SK-N-SH (cell line): ENCODE results near the gene TRIM14. TPM values are rescaled to one million over a fixed set of nuclear protein-coding genes. Genes with fewer than 3 reads are reported as not detected.

ENCODE experiments used
- CTCF ChIA-PET: fragments of 300-600, 350-600 bp; formaldehyde crosslinking; extraction: SDS; loops from one replicate; lab custom pipeline; 2021; lab: Yijun Ruan, JAX
- POLR2A ChIA-PET: fragments of 350-600 bp; sonication (Branson Sonifier 250); formaldehyde crosslinking; extraction: SDS; loops from one replicate; lab custom pipeline; 2020; ENCODE audit warnings: antibody characterized with exemption, inconsistent platforms; lab: Yijun Ruan, JAX
- DNase-seq: peaks from one replicate; pipeline ENCODE4 v3.0.0; 2012
- H2AFZ ChIP-seq: fragments of 200-600 bp; sonication (generic); 2 replicates; pipeline ENCODE4 v1.8.1; 2016; ENCODE audit warnings: antibody characterized with exemption, mild to moderate bottlenecking, low read depth
- H3F3A ChIP-seq: fragments of 200-600 bp; sonication (generic); replicated peaks from 2 replicates; pipeline ENCODE3; 2016; ENCODE audit warnings: antibody characterized with exemption, mild to moderate bottlenecking; ENCODE audit not compliant: insufficient read depth
- H3K27ac ChIP-seq, 2 experiments: fragments of 200-500 bp in 1 of 2; fragments of 200-600 bp in 1 of 2; sonication (Bioruptor generic) in 1 of 2; sonication (generic), shearing (Covaris generic) in 1 of 2; 2 replicates each; pipeline versions ENCODE4 v1.5.1 to v1.6.1; 2014 to 2016; ENCODE audit warnings: low read depth in 2 of 2, inconsistent platforms in 1 of 2, low read length in 1 of 2, mild to moderate bottlenecking in 1 of 2, mixed read lengths in 1 of 2
- H3K27me3 ChIP-seq: fragments of 200-600 bp; sonication (generic), shearing (Covaris generic); 2 replicates; pipeline ENCODE4 v1.6.1; 2016; ENCODE audit warnings: mixed run types; ENCODE audit not compliant: insufficient read depth
- H3K36me3 ChIP-seq, 2 experiments: fragments of 200-500 bp in 1 of 2; fragments of 200-600 bp in 1 of 2; sonication (Bioruptor generic) in 1 of 2; sonication (generic) in 1 of 2; replicated peaks in 1 of 2; 2 replicates each; pipeline versions ENCODE3 to v1.5.1; 2014 to 2016; ENCODE audit warnings: low read length in 1 of 2, mild to moderate bottlenecking in 1 of 2; ENCODE audit not compliant: insufficient read depth in 2 of 2, control insufficient read depth in 1 of 2
- H3K4me1 ChIP-seq, 2 experiments: fragments of 200-500 bp in 1 of 2; fragments of 200-600 bp in 1 of 2; sonication (Bioruptor generic) in 1 of 2; sonication (generic), shearing (Covaris generic) in 1 of 2; 2 replicates each; pipeline versions ENCODE4 v1.5.1 to v1.6.1; 2014 to 2016; ENCODE audit warnings: low read depth in 1 of 2, low read length in 1 of 2, mixed run types in 1 of 2; ENCODE audit not compliant: insufficient read depth in 2 of 2, control insufficient read depth in 1 of 2
- H3K4me2 ChIP-seq: fragments of 200-600 bp; sonication (generic), shearing (Covaris generic); 2 replicates; pipeline ENCODE4 v1.6.1; 2017; ENCODE audit warnings: mixed run types
- H3K4me3 ChIP-seq, 2 experiments: fragments of 200-500 bp in 1 of 2; fragments of 200-600 bp in 1 of 2; sonication (Bioruptor generic) in 1 of 2; sonication (generic), shearing (Covaris generic) in 1 of 2; 2 replicates each; pipeline versions ENCODE4 v1.5.1 to v1.8.1; 2014 to 2016; ENCODE audit warnings: low read depth in 2 of 2, inconsistent platforms in 1 of 2, low read length in 1 of 2, mild to moderate bottlenecking in 1 of 2, mixed read lengths in 1 of 2, moderate library complexity in 1 of 2
- H3K79me2 ChIP-seq: fragments of 200-600 bp; sonication (generic); 2 replicates; pipeline ENCODE4 v1.8.1; 2017; ENCODE audit warnings: mild to moderate bottlenecking; ENCODE audit not compliant: insufficient read depth
- H3K9ac ChIP-seq: fragments of 200-600 bp; sonication (generic); 2 replicates; pipeline ENCODE4 v1.6.1; 2017; ENCODE audit warnings: mixed run types
- H3K9me2 ChIP-seq: fragments of 200-600 bp; sonication (generic); 2 replicates; pipeline ENCODE4 v1.6.1; 2017; ENCODE audit warnings: mixed run types
- H3K9me3 ChIP-seq: fragments of 200-600 bp; sonication (generic); 2 replicates; pipeline ENCODE4 v1.6.1; 2017; ENCODE audit warnings: mixed run types, mild to moderate bottlenecking, moderate library complexity
- H4K20me1 ChIP-seq: fragments of 200-600 bp; sonication (generic); 2 replicates; pipeline ENCODE4 v1.6.1; 2017; ENCODE audit warnings: mild to moderate bottlenecking, mixed run types; ENCODE audit not compliant: insufficient read depth
- EZH2phosphoT487 ChIP-seq: fragments of 200-600 bp; sonication (generic); IDR thresholded peaks from 2 replicates; pipeline ENCODE4 v1.6.1; 2017; ENCODE audit warnings: low read depth, mixed run types, mild to moderate bottlenecking, antibody characterized with exemption, moderate library complexity, borderline replicate concordance
- FOSL2 ChIP-seq: IDR thresholded peaks from 2 replicates; pipeline ENCODE4 v1.4.0; 2012; ENCODE audit warnings: low read depth, mild to moderate bottlenecking, moderate library complexity, borderline replicate concordance
- FOXM1 ChIP-seq: IDR thresholded peaks from 2 replicates; pipeline ENCODE4 v1.4.0; 2012; ENCODE audit warnings: low read depth, mild to moderate bottlenecking
- GATA2 ChIP-seq: sonication (generic); formaldehyde crosslinking; IDR thresholded peaks from 2 replicates; pipeline ENCODE4 v1.5.0; 2020; ENCODE audit warnings: mild to moderate bottlenecking, missing genetic modification reagents
- MEF2A ChIP-seq: IDR thresholded peaks from 2 replicates; pipeline ENCODE4 v1.4.0; 2012; ENCODE audit warnings: low read depth, borderline replicate concordance
- POLR2AphosphoS5 ChIP-seq: IDR thresholded peaks from 2 replicates; pipeline ENCODE4 v1.6.1; 2012; ENCODE audit warnings: low read depth, low read length
- RAD21 ChIP-seq: IDR thresholded peaks from 2 replicates; pipeline ENCODE4 v1.6.1; 2012; ENCODE audit warnings: mild to moderate bottlenecking, low read length
- RFX5 ChIP-seq: IDR thresholded peaks from 2 replicates; pipeline ENCODE4 v1.6.1; 2012; ENCODE audit warnings: mild to moderate bottlenecking, improper control_type of control experiment, low read length
- SMC3 ChIP-seq: IDR thresholded peaks from 2 replicates; pipeline ENCODE4 v1.6.1; 2012; ENCODE audit warnings: low read depth, low read length, improper control_type of control experiment
- TEAD4 ChIP-seq: IDR thresholded peaks from 2 replicates; pipeline ENCODE4 v1.4.0; 2012; ENCODE audit warnings: mild to moderate bottlenecking, borderline replicate concordance; ENCODE audit not compliant: insufficient read depth
- WGBS: methylation state at CpG from one replicate; pipeline ENCODE4 v1.1.6; 2017; ENCODE audit warnings: low lambda C conversion rate; 5-methylcytosine and 5-hydroxymethylcytosine counted together
- polyA plus RNA-seq, 3 experiments: library from polyadenylated mRNA; depleted of rRNA; stranded (reverse); fragments of >200 nt; gene quantifications; 2 replicates each; pipeline ENCODE4 v1.2.3, GENCODE V29; 2012
- TF ChIP-seq, protein P1 (sequence below): IDR thresholded peaks from 2 replicates; pipeline ENCODE4 v1.4.0; 2012; ENCODE audit warnings: low read depth, borderline replicate concordance
- TF ChIP-seq, protein P2 (sequence below): fragments of 150-350 bp; IDR thresholded peaks from 2 replicates; pipeline ENCODE4 v1.6.1; 2016; ENCODE audit warnings: mild to moderate bottlenecking, low read depth, low read length
- TF ChIP-seq, protein P3 (sequence below): IDR thresholded peaks from 2 replicates; pipeline ENCODE4; 2012
- TF ChIP-seq, protein P4 (sequence below): IDR thresholded peaks from 2 replicates; pipeline ENCODE4 v1.4.0; 2012; ENCODE audit warnings: low read depth, borderline replicate concordance
- TF ChIP-seq, protein P5 (sequence below): IDR thresholded peaks from 2 replicates; pipeline ENCODE4 v1.6.1; 2012; ENCODE audit warnings: mild to moderate bottlenecking, low read depth, low read length, moderate library complexity
- TF ChIP-seq, protein P6 (sequence below): fragments of 150-350 bp; IDR thresholded peaks from 2 replicates; pipeline ENCODE4 v1.6.1; 2017; ENCODE audit warnings: antibody characterized with exemption, low read length, low read depth, borderline replicate concordance

TRIM14 gene
- polyA plus RNA-seq, 1 of the 3 experiments (the other 2 are of a cell fraction), result 15.3 TPM

DNA sequence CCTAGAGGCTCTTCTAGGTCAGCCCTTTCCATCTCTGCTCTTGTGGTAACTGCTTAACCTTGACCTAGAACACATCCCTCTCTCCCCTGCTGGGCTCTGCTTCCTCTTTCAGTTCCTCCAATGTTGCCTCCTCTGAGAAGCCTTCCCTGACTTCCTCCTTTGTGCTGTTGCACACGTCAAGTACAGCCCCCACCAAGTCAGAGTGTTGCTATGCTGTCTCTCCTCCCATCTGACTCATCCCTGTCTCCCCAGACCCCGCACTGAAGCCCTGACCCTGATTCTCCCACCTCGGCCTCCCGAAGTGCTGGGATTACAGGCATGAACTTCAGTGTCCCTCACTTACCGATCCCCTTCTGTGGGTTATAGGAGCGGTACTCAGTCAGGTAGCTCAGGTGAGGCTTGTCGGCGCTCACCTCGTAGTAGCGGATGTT lies 10.4 kb upstream of the TRIM14 start:
- no peak for DNase-seq
- Histone ChIP-seq H3K4me3 (no peak overlapping the region), H3K9me3 (no peaks in the 10 kb centered on the region), H4K20me1 (no peaks in the 10 kb centered on the region), H3K4me1 (no peaks in the 10 kb centered on the region), H3K9me2 (no peaks in the 10 kb centered on the region), H3K4me2 (no peak overlapping the region), H3K79me2 (no peaks in the 10 kb centered on the region), H3K9ac (no peak overlapping the region), H2AFZ (no peak overlapping the region), H3K27ac (no peak overlapping the region), H3F3A (no peaks in the 10 kb centered on the region), H3K27me3 (no peaks in the 10 kb centered on the region), H3K36me3 (no peaks in the 10 kb centered on the region)
- WGBS, result 93% methylated on average over 10 of the region's 10 CpGs
- TF ChIP-seq, protein P1, sequence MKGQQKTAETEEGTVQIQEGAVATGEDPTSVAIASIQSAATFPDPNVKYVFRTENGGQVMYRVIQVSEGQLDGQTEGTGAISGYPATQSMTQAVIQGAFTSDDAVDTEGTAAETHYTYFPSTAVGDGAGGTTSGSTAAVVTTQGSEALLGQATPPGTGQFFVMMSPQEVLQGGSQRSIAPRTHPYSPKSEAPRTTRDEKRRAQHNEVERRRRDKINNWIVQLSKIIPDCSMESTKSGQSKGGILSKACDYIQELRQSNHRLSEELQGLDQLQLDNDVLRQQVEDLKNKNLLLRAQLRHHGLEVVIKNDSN, result no peak
- TF ChIP-seq POLR2AphosphoS5 (no peak), GATA2 (CRISPR knock-in tag) (no peak), MEF2A (no peak), EZH2phosphoT487 (no peak), SMC3 (no peak), FOSL2 (no peak)
- TF ChIP-seq, protein P2, sequence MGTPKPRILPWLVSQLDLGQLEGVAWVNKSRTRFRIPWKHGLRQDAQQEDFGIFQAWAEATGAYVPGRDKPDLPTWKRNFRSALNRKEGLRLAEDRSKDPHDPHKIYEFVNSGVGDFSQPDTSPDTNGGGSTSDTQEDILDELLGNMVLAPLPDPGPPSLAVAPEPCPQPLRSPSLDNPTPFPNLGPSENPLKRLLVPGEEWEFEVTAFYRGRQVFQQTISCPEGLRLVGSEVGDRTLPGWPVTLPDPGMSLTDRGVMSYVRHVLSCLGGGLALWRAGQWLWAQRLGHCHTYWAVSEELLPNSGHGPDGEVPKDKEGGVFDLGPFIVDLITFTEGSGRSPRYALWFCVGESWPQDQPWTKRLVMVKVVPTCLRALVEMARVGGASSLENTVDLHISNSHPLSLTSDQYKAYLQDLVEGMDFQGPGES, result no peak
- TF ChIP-seq, protein P3, sequence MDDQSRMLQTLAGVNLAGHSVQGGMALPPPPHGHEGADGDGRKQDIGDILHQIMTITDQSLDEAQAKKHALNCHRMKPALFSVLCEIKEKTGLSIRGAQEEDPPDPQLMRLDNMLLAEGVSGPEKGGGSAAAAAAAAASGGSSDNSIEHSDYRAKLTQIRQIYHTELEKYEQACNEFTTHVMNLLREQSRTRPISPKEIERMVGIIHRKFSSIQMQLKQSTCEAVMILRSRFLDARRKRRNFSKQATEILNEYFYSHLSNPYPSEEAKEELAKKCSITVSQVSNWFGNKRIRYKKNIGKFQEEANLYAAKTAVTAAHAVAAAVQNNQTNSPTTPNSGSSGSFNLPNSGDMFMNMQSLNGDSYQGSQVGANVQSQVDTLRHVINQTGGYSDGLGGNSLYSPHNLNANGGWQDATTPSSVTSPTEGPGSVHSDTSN, result no peak
- TF ChIP-seq, protein P4, sequence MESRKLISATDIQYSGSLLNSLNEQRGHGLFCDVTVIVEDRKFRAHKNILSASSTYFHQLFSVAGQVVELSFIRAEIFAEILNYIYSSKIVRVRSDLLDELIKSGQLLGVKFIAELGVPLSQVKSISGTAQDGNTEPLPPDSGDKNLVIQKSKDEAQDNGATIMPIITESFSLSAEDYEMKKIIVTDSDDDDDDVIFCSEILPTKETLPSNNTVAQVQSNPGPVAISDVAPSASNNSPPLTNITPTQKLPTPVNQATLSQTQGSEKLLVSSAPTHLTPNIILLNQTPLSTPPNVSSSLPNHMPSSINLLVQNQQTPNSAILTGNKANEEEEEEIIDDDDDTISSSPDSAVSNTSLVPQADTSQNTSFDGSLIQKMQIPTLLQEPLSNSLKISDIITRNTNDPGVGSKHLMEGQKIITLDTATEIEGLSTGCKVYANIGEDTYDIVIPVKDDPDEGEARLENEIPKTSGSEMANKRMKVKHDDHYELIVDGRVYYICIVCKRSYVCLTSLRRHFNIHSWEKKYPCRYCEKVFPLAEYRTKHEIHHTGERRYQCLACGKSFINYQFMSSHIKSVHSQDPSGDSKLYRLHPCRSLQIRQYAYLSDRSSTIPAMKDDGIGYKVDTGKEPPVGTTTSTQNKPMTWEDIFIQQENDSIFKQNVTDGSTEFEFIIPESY, result no peak
- POLR2A ChIA-PET, result no interaction called here
- CTCF ChIA-PET, result interaction anchor here (1.0 to 1.6 kb wide), 2 partner anchors 10 to 15 kb away, joined by 3 to 9 read pairs; partner anchors contain the start of gene TRIM14

DNA sequence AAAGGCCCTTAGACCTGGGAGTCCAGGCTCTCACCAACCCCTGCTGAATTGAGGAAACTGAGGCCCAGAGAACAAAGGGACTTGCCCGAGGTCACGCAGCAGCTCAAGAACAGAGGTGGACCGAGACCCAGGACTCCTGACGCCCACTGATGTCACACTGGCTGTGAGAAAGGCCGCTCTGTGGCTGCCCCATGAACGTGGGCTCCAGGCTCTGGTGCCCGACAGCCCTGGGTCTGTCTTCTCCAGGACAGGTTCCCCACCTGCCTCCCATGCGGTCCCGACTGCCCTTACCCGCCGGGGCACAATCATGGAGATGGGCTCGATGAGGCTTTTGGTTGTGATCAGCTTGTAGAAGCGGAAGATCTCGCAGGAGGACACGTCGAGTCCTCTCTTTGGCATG lies 9.3 kb upstream of the TRIM14 start:
- Histone ChIP-seq H4K20me1 (no peaks in the 10 kb centered on the region), H3K9ac (no peak overlapping the region), H3K9me3 (no peaks in the 10 kb centered on the region), H3K9me2 (no peaks in the 10 kb centered on the region), H3F3A (no peaks in the 10 kb centered on the region), H2AFZ (no peak overlapping the region), H3K4me2 (no peak overlapping the region), H3K79me2 (no peaks in the 10 kb centered on the region), H3K36me3 (no peaks in the 10 kb centered on the region), H3K27ac (no peak overlapping the region), H3K27me3 (no peaks in the 10 kb centered on the region), H3K4me1 (no peaks in the 10 kb centered on the region), H3K4me3 (no peak overlapping the region)
- WGBS, result 99% methylated on average over 9 of the region's 16 CpGs
- DNase-seq, result no peak
- CTCF ChIA-PET, result interaction anchor here (1.6 kb wide), 1 partner anchor 9 kb away, joined by 9 read pairs; the partner anchor contains the start of gene TRIM14
- POLR2A ChIA-PET, result interaction anchor here (0.8 kb wide), 1 partner anchor 9 kb away, joined by 3 read pairs; the partner anchor contains the start of gene TRIM14
- TF ChIP-seq, protein P1, result no peak
- TF ChIP-seq TEAD4, result no peak
- TF ChIP-seq SMC3, result no peak
- no peak for TF ChIP-seq RAD21
- TF ChIP-seq RFX5, result no peak
- TF ChIP-seq, protein P5, sequence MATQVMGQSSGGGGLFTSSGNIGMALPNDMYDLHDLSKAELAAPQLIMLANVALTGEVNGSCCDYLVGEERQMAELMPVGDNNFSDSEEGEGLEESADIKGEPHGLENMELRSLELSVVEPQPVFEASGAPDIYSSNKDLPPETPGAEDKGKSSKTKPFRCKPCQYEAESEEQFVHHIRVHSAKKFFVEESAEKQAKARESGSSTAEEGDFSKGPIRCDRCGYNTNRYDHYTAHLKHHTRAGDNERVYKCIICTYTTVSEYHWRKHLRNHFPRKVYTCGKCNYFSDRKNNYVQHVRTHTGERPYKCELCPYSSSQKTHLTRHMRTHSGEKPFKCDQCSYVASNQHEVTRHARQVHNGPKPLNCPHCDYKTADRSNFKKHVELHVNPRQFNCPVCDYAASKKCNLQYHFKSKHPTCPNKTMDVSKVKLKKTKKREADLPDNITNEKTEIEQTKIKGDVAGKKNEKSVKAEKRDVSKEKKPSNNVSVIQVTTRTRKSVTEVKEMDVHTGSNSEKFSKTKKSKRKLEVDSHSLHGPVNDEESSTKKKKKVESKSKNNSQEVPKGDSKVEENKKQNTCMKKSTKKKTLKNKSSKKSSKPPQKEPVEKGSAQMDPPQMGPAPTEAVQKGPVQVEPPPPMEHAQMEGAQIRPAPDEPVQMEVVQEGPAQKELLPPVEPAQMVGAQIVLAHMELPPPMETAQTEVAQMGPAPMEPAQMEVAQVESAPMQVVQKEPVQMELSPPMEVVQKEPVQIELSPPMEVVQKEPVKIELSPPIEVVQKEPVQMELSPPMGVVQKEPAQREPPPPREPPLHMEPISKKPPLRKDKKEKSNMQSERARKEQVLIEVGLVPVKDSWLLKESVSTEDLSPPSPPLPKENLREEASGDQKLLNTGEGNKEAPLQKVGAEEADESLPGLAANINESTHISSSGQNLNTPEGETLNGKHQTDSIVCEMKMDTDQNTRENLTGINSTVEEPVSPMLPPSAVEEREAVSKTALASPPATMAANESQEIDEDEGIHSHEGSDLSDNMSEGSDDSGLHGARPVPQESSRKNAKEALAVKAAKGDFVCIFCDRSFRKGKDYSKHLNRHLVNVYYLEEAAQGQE, result no peak
- no peak for TF ChIP-seq FOXM1
- TF ChIP-seq, protein P6, sequence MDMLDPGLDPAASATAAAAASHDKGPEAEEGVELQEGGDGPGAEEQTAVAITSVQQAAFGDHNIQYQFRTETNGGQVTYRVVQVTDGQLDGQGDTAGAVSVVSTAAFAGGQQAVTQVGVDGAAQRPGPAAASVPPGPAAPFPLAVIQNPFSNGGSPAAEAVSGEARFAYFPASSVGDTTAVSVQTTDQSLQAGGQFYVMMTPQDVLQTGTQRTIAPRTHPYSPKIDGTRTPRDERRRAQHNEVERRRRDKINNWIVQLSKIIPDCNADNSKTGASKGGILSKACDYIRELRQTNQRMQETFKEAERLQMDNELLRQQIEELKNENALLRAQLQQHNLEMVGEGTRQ, result no peak
